ENCODE data around the gene P3H1. TPM values are rescaled to one million over a fixed set of nuclear protein-coding genes. Genes with fewer than 3 reads are reported as not detected.
"Not testable (repeated sequence)": the region's sequence is repeated elsewhere in the genome, so short reads cannot be mapped to it uniquely, and the experiment has no call there.

Gene P3H1, protein sequence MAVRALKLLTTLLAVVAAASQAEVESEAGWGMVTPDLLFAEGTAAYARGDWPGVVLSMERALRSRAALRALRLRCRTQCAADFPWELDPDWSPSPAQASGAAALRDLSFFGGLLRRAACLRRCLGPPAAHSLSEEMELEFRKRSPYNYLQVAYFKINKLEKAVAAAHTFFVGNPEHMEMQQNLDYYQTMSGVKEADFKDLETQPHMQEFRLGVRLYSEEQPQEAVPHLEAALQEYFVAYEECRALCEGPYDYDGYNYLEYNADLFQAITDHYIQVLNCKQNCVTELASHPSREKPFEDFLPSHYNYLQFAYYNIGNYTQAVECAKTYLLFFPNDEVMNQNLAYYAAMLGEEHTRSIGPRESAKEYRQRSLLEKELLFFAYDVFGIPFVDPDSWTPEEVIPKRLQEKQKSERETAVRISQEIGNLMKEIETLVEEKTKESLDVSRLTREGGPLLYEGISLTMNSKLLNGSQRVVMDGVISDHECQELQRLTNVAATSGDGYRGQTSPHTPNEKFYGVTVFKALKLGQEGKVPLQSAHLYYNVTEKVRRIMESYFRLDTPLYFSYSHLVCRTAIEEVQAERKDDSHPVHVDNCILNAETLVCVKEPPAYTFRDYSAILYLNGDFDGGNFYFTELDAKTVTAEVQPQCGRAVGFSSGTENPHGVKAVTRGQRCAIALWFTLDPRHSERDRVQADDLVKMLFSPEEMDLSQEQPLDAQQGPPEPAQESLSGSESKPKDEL
- total RNA-seq = 210 and 221 TPM in 2 replicates
- long read RNA-seq, transcript P3H1-202 (15 exons, 2,585 nt) = major isoform, 56 of 115 reads
- long read RNA-seq, partial matches to known transcripts = 47 of 115 reads
- long read RNA-seq, other reads (novel, unspliced or antisense) = 7 of 115 reads

DNA sequence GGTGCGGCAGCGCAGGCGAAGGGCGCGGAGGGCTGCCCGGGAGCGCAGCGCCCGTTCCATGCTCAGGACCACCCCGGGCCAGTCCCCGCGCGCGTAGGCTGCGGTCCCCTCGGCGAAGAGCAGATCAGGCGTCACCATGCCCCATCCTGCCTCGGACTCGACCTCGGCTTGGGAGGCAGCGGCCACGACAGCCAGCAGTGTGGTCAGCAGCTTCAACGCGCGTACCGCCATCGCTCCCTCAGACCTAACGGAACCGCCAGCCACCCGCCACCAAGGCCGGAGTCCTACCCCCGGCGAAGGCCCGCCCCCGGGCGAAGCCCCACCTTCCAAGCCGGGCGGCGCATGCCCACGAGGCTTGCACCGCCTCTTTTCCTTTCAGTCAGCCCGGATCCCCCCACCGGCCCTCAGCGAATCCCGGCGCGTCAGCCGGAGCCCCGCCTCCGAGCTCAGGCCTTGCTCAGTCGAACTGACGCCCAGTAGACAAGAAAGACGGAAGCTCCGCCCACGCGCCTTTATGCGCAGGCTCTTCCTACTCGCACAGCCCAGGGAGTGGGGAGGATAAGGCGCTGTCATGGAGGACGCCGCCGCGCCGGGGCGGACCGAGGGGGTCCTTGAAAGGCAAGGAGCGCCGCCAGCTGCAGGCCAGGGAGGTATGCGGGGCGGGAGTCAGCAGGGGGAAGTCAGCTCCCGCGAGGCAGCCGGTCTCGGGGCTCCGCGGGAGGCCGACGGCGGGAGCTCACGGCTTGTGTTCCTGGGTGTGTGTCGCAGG, at the start of gene P3H1, which contains the start of gene C1orf50:
P3H1 (minus strand) TSS at position 288 of the 769 bp plus-strand sequence; CDS start at position 231, 57 bp downstream.
C1orf50 (plus strand) TSS at position 509 of the 769 bp plus-strand sequence; CDS start at position 572, 63 bp downstream.
- DNase-seq (ENCODE audit: extremely low spot score, unreplicated experiment) = peak; percentile 100
- Mint-ChIP-seq H3K27me3 (ENCODE audit: unreplicated experiment) (no peaks in the 10 kb centered on the region), H3K9me3 (ENCODE audit: unreplicated experiment) (no peaks in the 10 kb centered on the region), H3K27ac (ENCODE audit: unreplicated experiment) (peak within 1 kb of the TSS; percentile 85), H3K4me1 (ENCODE audit: unreplicated experiment) (peaks cover 23% of the 10 kb centered on the region), H3K4me3 (ENCODE audit: unreplicated experiment) (no peak within 1 kb of the TSS), H3K36me3 (ENCODE audit: unreplicated experiment) (peaks cover 10% of the 10 kb centered on the region)
- TF ChIP-seq, protein P1, sequence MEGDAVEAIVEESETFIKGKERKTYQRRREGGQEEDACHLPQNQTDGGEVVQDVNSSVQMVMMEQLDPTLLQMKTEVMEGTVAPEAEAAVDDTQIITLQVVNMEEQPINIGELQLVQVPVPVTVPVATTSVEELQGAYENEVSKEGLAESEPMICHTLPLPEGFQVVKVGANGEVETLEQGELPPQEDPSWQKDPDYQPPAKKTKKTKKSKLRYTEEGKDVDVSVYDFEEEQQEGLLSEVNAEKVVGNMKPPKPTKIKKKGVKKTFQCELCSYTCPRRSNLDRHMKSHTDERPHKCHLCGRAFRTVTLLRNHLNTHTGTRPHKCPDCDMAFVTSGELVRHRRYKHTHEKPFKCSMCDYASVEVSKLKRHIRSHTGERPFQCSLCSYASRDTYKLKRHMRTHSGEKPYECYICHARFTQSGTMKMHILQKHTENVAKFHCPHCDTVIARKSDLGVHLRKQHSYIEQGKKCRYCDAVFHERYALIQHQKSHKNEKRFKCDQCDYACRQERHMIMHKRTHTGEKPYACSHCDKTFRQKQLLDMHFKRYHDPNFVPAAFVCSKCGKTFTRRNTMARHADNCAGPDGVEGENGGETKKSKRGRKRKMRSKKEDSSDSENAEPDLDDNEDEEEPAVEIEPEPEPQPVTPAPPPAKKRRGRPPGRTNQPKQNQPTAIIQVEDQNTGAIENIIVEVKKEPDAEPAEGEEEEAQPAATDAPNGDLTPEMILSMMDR (IDR thresholded peaks at IDR 0.05) = no peak

DNA sequence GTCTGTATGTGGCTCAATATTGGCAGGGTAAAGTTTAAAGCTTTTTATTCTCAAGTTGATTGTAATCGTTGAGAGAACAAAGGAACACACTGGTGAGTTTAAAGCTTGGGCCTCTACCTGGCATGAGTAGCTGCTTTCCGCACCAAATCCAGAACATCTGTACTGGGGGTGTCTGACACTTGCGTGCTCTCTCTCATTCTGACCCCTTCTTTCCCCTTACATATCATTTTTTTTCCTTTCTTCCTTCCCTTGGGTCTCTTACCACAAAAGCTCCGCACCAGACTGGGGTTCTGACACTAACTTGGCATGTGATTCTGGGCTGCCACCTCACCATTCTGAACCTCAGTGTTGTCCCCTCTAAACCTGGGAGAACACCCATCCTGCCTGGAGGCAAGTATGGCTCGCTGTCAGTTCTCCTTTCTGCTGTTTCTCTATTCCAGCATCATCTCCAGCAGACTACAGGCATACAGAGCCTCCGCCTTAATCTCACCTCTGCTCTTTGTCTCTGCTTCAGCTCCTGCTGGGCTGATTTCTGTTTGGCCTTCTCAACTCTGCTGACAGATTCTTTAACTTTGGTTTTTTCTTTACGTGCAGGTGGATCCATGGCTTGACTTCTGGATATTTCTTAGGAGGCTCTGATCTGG, 49.2 kb upstream of the P3H1 start:
- no peaks in the 10 kb centered on the region for H3K9me3 Mint-ChIP-seq (ENCODE audit: unreplicated experiment)
- no peak for DNase-seq (ENCODE audit: extremely low spot score, unreplicated experiment)

DNA sequence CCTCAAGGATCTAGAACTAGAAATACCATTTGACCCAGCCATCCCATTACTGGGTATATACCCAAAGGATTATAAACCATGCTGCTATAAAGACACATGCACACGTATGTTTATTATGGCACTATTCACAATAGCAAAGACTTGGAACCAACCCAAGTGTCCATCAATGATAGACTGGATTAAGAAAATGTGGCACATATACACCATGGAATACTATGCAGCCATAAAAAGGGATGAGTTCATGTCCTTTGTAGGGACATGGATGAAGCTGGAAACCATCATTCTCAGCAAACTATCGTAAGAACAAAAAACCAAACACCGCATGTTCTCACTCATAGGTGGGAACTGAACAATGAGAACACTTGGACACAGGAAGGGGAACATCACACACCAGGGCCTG, 48.0 kb upstream of the P3H1 start:
- peaks cover 25% of the 10 kb centered on the region for H3K4me1 Mint-ChIP-seq (ENCODE audit: unreplicated experiment)
- DNase-seq (ENCODE audit: extremely low spot score, unreplicated experiment); H3K9me3 Mint-ChIP-seq (ENCODE audit: unreplicated experiment); H3K27ac Mint-ChIP-seq (ENCODE audit: unreplicated experiment); H3K27me3 Mint-ChIP-seq (ENCODE audit: unreplicated experiment); H3K4me3 Mint-ChIP-seq (ENCODE audit: unreplicated experiment): not testable (repeated sequence)
- H3K36me3 Mint-ChIP-seq (ENCODE audit: unreplicated experiment) = peaks cover 15% of the 10 kb centered on the region

More for the DNA sequence above, 49.2 kb upstream of the P3H1 start:
- H3K27me3 Mint-ChIP-seq (ENCODE audit: unreplicated experiment) = no peaks in the 10 kb centered on the region
- H3K27ac Mint-ChIP-seq (ENCODE audit: unreplicated experiment) = peak overlapping the region; percentile 88
- TF ChIP-seq, protein P1 (IDR thresholded peaks at IDR 0.05) = no peak
- peaks cover 11% of the 10 kb centered on the region for H3K36me3 Mint-ChIP-seq (ENCODE audit: unreplicated experiment)
- peaks cover 29% of the 10 kb centered on the region for H3K4me1 Mint-ChIP-seq (ENCODE audit: unreplicated experiment)
- H3K4me3 Mint-ChIP-seq (ENCODE audit: unreplicated experiment) = peak overlapping the region; percentile 84

DNA sequence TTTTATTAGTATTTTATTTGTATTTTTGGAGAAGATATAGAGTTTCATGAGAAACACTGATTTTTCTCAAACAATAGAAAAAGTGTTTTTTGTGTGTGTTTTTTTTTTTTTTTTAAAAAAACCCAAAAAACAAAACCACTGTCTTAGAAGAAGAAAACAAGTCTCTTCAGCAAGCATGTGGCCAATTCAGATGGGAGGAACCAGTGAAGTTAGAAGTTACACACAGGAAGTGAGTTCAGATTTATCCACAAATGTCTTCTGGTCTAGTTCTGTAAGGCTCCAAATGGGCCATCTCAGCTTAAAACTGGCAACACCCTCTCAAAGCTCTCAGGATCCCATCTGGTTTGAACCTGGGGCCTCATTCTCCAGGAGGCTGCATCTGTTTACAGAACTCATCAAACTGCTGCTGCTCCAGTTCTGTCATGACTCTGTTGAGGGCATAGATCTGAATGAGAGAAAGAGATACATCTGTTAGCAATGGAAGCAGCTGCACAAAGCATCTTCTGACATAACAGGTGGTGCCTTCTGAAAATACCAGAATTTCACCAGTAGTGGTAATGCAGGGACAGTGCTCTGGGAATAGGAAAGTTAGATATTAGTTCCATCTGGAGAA, 40.3 kb upstream of the P3H1 start:
- H3K4me1 Mint-ChIP-seq (ENCODE audit: unreplicated experiment) = no peaks in the 10 kb centered on the region
- no peak overlapping the region for H3K4me3 Mint-ChIP-seq (ENCODE audit: unreplicated experiment)
- no peak overlapping the region for H3K27ac Mint-ChIP-seq (ENCODE audit: unreplicated experiment)
- DNase-seq (ENCODE audit: extremely low spot score, unreplicated experiment) = no peak
- no peaks in the 10 kb centered on the region for H3K9me3 Mint-ChIP-seq (ENCODE audit: unreplicated experiment)
- no peaks in the 10 kb centered on the region for H3K27me3 Mint-ChIP-seq (ENCODE audit: unreplicated experiment)
- H3K36me3 Mint-ChIP-seq (ENCODE audit: unreplicated experiment) = peaks cover 43% of the 10 kb centered on the region
- TF ChIP-seq, protein P1 (IDR thresholded peaks at IDR 0.05) = no peak

Data from osteocyte (in vitro differentiated cells).